HepG2 (cell line): ENCODE data around the gene ATG7.

Experiments
- ARHGAP35 ChIP-seq: sonication (generic); formaldehyde crosslinking; IDR thresholded peaks from 2 replicates; pipeline ENCODE4 v1.9.0; 2022; ENCODE audit warnings: mild to moderate bottlenecking, inconsistent platforms, moderate library complexity, missing genetic modification reagents, borderline replicate concordance
- CTCF ChIP-seq: sonication (generic); formaldehyde crosslinking; IDR thresholded peaks from 2 replicates; pipeline ENCODE4 v1.5.0; 2020; ENCODE audit warnings: mild to moderate bottlenecking, missing genetic modification reagents, moderate library complexity
- GTF2F1 ChIP-seq: fragments of 150-350 bp; IDR thresholded peaks from 2 replicates; pipeline ENCODE4 v1.6.1; 2014; ENCODE audit warnings: low read length
- PRDM4 ChIP-seq: sonication (generic); formaldehyde crosslinking; IDR thresholded peaks from 2 replicates; pipeline ENCODE4 v1.9.0; 2021; ENCODE audit warnings: missing genetic modification reagents, borderline replicate concordance
- ZEB1 ChIP-seq: IDR thresholded peaks from 2 replicates; pipeline ENCODE4 v1.6.1; 2012; ENCODE audit warnings: mild to moderate bottlenecking, low read depth, inconsistent platforms; ENCODE audit not compliant: insufficient replicate concordance
- ZFP36L1 ChIP-seq: sonication (generic); formaldehyde crosslinking; IDR thresholded peaks from 2 replicates; pipeline ENCODE4 v1.8.0; 2022; ENCODE audit warnings: mild to moderate bottlenecking, missing genetic modification reagents, moderate library complexity
- ZNF274 ChIP-seq: sonication (generic); formaldehyde crosslinking; IDR thresholded peaks from 2 replicates; pipeline ENCODE4 v1.5.1; 2020; ENCODE audit warnings: mild to moderate bottlenecking, missing genetic modification reagents
- ZNF512 ChIP-seq: sonication (generic); formaldehyde crosslinking; IDR thresholded peaks from 2 replicates; pipeline ENCODE4 v1.4.0; 2020; ENCODE audit warnings: mild to moderate bottlenecking, missing genetic modification reagents
- ZNF550 ChIP-seq: sonication (generic); formaldehyde crosslinking; IDR thresholded peaks from 2 replicates; pipeline ENCODE4 v1.4.0; 2020; ENCODE audit warnings: mild to moderate bottlenecking, missing genetic modification reagents, borderline replicate concordance
- ZNF607 ChIP-seq: sonication (generic); formaldehyde crosslinking; IDR thresholded peaks from 2 replicates; pipeline ENCODE4 v1.5.1; 2020; ENCODE audit warnings: missing genetic modification reagents, mild to moderate bottlenecking, borderline replicate concordance
- TF ChIP-seq, protein P1 (sequence below), 2 experiments: IDR thresholded peaks; 2 replicates each; pipeline ENCODE4 v1.6.1; 2011 to 2012; ENCODE audit warnings: low read length in 2 of 2, borderline replicate concordance in 1 of 2, low read depth in 1 of 2, mild to moderate bottlenecking in 1 of 2, moderate library complexity in 1 of 2
- TF ChIP-seq, protein P2 (sequence below): sonication (generic); formaldehyde crosslinking; IDR thresholded peaks from 2 replicates; pipeline ENCODE4 v1.4.0; 2020; ENCODE audit warnings: missing genetic modification reagents, mild to moderate bottlenecking, borderline replicate concordance

DNA sequence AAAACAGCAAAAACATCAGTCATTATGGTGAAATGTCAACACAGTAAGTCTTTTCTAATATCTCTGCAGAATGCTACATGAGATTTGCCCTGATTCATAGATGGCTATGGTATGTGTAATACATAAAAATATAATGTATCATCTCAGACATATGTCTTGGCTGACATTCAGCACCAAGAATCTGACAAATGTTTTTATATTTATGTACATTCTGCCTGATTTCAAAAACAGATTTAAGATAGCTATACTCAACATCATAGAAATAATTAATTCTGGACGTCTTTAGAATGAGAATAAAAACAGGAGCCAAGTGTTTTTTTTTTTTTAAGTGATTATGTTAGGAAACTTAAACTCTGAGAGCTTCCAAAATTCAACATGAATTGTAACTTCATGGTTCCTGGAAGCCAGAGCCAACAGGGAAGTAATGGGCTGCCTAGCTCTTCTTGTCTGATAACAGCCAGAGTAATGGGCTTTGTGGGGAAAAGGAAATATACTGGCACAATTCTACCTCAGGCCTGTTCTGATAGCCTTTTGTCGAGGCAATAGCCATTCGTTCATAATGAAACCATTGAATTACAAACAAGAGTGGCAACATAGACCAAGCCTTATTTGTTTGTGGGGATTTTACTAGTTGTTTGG is 187.1 kb downstream of the ATG7 start:
- TF ChIP-seq ZNF550 (CRISPR knock-in tag) = no peak
- no peak for TF ChIP-seq ZNF607 (CRISPR knock-in tag)
- no peak for TF ChIP-seq CTCF (CRISPR knock-in tag)
- TF ChIP-seq, protein P1, sequence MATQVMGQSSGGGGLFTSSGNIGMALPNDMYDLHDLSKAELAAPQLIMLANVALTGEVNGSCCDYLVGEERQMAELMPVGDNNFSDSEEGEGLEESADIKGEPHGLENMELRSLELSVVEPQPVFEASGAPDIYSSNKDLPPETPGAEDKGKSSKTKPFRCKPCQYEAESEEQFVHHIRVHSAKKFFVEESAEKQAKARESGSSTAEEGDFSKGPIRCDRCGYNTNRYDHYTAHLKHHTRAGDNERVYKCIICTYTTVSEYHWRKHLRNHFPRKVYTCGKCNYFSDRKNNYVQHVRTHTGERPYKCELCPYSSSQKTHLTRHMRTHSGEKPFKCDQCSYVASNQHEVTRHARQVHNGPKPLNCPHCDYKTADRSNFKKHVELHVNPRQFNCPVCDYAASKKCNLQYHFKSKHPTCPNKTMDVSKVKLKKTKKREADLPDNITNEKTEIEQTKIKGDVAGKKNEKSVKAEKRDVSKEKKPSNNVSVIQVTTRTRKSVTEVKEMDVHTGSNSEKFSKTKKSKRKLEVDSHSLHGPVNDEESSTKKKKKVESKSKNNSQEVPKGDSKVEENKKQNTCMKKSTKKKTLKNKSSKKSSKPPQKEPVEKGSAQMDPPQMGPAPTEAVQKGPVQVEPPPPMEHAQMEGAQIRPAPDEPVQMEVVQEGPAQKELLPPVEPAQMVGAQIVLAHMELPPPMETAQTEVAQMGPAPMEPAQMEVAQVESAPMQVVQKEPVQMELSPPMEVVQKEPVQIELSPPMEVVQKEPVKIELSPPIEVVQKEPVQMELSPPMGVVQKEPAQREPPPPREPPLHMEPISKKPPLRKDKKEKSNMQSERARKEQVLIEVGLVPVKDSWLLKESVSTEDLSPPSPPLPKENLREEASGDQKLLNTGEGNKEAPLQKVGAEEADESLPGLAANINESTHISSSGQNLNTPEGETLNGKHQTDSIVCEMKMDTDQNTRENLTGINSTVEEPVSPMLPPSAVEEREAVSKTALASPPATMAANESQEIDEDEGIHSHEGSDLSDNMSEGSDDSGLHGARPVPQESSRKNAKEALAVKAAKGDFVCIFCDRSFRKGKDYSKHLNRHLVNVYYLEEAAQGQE (IDR thresholded peaks at IDR 0.05; ENCODE audit: borderline replicate concordance in 1 of 2, low read depth in 1 of 2, low read length in 2 of 2) = no peak
- no peak for TF ChIP-seq ZFP36L1 (CRISPR knock-in tag)
- TF ChIP-seq ZNF512 (CRISPR knock-in tag) = no peak
- no peak for TF ChIP-seq ZNF274 (CRISPR knock-in tag)
- no peak for TF ChIP-seq ZEB1
- TF ChIP-seq PRDM4 (CRISPR knock-in tag) = no peak
- TF ChIP-seq GTF2F1 = no peak
- TF ChIP-seq, protein P2, sequence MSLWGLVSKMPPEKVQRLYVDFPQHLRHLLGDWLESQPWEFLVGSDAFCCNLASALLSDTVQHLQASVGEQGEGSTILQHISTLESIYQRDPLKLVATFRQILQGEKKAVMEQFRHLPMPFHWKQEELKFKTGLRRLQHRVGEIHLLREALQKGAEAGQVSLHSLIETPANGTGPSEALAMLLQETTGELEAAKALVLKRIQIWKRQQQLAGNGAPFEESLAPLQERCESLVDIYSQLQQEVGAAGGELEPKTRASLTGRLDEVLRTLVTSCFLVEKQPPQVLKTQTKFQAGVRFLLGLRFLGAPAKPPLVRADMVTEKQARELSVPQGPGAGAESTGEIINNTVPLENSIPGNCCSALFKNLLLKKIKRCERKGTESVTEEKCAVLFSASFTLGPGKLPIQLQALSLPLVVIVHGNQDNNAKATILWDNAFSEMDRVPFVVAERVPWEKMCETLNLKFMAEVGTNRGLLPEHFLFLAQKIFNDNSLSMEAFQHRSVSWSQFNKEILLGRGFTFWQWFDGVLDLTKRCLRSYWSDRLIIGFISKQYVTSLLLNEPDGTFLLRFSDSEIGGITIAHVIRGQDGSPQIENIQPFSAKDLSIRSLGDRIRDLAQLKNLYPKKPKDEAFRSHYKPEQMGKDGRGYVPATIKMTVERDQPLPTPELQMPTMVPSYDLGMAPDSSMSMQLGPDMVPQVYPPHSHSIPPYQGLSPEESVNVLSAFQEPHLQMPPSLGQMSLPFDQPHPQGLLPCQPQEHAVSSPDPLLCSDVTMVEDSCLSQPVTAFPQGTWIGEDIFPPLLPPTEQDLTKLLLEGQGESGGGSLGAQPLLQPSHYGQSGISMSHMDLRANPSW = no peak
- TF ChIP-seq ARHGAP35 = no peak
